Muscle layer of colon (tissue), 2 donors: ENCODE results near the gene VPS4B.
A peak's percentile ranks its signal among the peaks of the same experiment; 100 is the strongest.
"Not testable (repeated sequence)": the region's sequence is repeated elsewhere in the genome, so short reads cannot be mapped to it uniquely, and the experiment has no call there.

ENCODE experiments used
- H3K27ac ChIP-seq: one replicate; pipeline ENCODE4 v1.7.0; 2013; ENCODE audit warnings: low read depth, mild to moderate bottlenecking, low read length, moderate library complexity
- H3K27me3 ChIP-seq, 2 donors: one replicate each; pipeline ENCODE4 v1.7.0; 2013; ENCODE audit warnings: low read length in 2 of 2, mild to moderate bottlenecking in 2 of 2; ENCODE audit not compliant: insufficient read depth in 2 of 2, control insufficient read depth in 1 of 2
- H3K36me3 ChIP-seq: one replicate; pipeline ENCODE4 v1.7.0; 2013; ENCODE audit warnings: mild to moderate bottlenecking, low read length; ENCODE audit not compliant: insufficient read depth
- H3K4me1 ChIP-seq: one replicate; pipeline ENCODE4 v1.7.0; 2013; ENCODE audit warnings: mild to moderate bottlenecking, low read length; ENCODE audit not compliant: insufficient read depth
- H3K4me3 ChIP-seq, 2 donors: one replicate each; pipeline ENCODE4 v1.7.0; 2013; ENCODE audit warnings: low read length in 2 of 2, low read depth in 1 of 2, mild to moderate bottlenecking in 1 of 2, moderate library complexity in 1 of 2
- H3K9ac ChIP-seq: one replicate; pipeline ENCODE4 v1.7.0; 2013; ENCODE audit warnings: low read length
- H3K9me3 ChIP-seq: one replicate; pipeline ENCODE4 v1.7.0; 2013; ENCODE audit warnings: mild to moderate bottlenecking, low read length
- donor health status: abdominal sarcoma.
- donor health status: Adenocarcinoma of cecum.

VPS4B gene

DNA sequence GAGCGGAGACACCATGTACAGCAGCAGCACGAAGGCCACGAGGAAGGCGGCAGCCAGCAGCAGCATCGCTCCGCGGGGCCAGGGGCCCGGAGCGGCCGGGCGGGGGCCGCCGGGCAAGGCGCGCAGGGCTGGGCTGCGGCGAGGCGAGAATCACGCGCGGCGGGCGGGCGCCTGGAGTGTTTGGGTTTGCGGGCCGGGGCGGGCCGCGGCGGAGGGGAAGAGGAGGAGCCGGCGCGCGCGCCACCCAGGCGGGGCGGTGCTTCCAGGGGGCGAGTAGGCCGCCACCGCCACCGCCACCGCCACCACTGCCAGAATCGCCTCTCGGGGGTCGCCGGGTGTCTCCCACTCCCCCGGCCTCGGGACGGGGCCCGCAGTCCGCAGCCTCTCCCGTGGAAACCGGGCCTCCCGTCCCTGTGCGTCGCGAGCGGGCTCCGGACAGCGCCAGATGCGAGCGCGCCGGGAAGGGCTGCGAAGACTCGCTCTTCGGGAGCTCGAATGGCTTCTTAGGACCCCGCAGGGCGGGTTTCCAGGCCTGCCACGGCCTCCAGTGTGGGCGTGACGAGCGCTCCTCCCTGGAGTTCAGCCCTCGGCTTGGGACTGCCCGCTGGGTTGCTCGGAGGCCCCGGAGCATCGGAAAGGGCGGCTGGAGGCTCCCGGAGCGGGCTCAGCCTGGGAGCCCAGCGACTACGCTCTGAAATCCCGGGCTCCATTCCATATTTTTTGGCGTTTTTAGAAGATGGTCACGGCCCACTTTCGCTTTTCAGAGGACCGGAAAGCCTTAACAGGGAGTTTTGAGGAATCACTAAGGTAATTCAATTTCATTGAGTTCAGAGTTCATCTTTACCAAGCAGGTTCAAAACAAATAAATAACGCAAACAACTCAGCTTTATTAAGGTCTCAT lies 55.0 kb downstream of the VPS4B start, which contains the start of gene KDSR:
Gene KDSR (minus strand): TSS at position 154 of the 901 bp plus-strand sequence. CDS start 88 bp downstream, at position 66.
- peak within 1 kb of the TSS; percentile 72 for H3K9ac ChIP-seq
- H3K9me3 ChIP-seq: no peaks in the 10 kb centered on the region
- no peaks in the 10 kb centered on the region for H3K27me3 ChIP-seq
- peaks cover 3% of the 10 kb centered on the region for H3K36me3 ChIP-seq
- H3K27ac ChIP-seq: peak within 1 kb of the TSS; percentile 97
- H3K4me3 ChIP-seq: peak within 1 kb of the TSS; percentile 76 to 89
- H3K4me1 ChIP-seq: peaks cover 11% of the 10 kb centered on the region

DNA sequence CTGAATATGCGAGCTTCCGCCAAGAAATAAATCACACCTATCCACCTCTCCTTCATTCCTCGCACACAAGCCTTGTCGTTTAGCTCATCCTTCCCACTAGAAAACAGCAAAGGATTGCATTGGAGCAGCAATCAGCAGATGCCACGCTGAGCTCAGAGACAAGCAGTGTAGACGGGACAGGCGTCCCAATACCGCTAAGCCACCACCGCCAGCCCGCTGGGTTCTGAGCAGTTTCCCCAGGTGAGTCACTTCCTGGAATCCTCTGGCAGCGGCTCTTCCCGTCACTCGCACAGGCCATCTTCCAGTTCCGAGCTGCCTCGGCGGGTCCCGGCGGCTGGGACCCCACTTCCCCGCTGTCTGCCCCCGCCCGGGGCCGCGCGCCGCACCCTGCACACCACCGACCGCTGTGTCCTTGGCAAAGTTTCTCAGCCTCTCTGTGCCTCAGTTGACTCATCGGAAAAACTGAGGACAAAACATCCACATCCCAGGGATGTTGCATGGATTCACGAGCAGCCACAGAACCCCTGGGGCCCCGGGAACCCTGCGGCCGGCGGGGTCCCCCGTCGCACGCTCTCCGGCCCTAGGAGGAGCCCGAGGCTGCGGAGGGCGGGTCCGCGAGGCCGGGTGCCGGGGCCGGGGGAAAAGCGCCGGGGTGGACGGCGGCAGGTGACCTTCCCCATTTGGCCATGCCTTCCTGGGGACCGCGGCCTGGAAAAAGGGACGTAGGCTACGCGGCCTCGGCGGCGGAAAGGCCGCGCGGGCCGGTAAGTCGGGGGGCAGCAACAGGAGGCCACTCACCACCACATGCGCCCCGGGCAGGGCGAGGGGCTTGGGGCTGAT lies 55.8 kb downstream of the VPS4B start:
- peaks cover 13% of the 10 kb centered on the region for H3K4me1 ChIP-seq

DNA sequence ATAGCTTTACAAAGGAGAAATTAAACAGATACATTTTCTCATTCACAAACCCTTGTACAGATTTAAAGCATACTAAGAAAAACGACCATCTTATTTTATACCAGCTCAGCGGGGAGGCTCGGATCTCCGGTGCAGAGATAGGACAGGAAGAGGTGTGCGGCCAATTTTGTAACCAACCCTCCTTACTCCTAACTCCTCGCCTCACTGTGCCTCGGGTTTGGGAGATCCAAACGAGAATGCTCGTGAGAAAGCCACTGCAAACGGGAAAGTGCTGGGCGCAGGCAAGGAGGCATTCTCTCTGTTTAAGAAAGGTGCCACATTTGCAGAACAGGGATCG lies 56.4 kb downstream of the VPS4B start:
- Histone ChIP-seq H3K4me1 (peaks cover 13% of the 10 kb centered on the region), H3K36me3 (peaks cover 10% of the 10 kb centered on the region), H3K27ac (peak overlapping the region; percentile 97), H3K27me3 (no peaks in the 10 kb centered on the region), H3K9me3 (no peaks in the 10 kb centered on the region), H3K9ac (peak overlapping the region; percentile 72), H3K4me3 (peak overlapping the region; percentile 76 to 89)

More for the DNA sequence above, 55.8 kb downstream of the VPS4B start:
- H3K27ac ChIP-seq: peak overlapping the region; percentile 97
- H3K36me3 ChIP-seq: peaks cover 10% of the 10 kb centered on the region
- H3K4me3 ChIP-seq: peak overlapping the region; percentile 76 to 89
- H3K27me3 ChIP-seq: no peaks in the 10 kb centered on the region
- no peaks in the 10 kb centered on the region for H3K9me3 ChIP-seq
- H3K9ac ChIP-seq: peak overlapping the region; percentile 72

DNA sequence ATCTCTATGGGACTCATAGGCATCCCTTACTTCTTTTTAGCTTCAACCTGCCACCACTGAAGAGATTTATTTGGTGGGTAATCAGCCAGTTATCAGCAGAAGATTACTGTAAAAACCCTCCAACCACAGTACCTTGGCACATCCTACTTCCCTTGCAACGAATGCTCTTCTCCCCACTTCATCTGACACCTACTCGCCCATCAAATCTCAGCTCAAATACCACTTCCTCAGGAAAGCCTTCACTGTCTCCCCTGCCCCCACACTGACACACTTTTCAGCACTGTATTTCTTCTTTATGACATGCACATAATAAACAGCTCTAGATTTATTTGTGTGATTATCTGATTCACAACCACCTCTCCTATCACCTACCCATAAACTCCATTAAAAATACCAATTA lies 58.3 kb downstream of the VPS4B start:
- Histone ChIP-seq H3K9ac (no peak overlapping the region), H3K4me3 (no peak overlapping the region), H3K4me1 (peaks cover 13% of the 10 kb centered on the region), H3K27me3 (no peaks in the 10 kb centered on the region), H3K9me3 (no peaks in the 10 kb centered on the region), H3K36me3 (peaks cover 16% of the 10 kb centered on the region), H3K27ac (no peak overlapping the region)

DNA sequence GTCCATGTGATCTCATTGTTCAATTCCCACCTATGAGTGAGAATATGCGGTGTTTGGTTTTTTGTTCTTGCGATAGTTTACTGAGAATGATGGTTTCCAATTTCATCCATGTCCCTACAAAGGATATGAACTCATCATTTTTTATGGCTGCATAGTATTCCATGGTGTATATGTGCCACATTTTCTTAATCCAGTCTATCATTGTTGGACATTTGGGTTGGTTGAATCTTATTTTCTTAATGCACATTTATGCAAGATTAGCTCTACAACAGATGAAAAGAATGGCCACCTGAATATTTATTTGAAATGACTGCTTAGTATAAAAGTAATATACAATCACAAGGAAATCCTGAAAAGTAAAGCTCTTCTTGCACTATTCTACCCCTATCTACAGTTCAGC lies 58.9 kb downstream of the VPS4B start:
- Histone ChIP-seq H3K4me1 (peaks cover 13% of the 10 kb centered on the region), H3K36me3 (peaks cover 16% of the 10 kb centered on the region)
- H3K4me3 ChIP-seq, H3K27me3 ChIP-seq, H3K27ac ChIP-seq, H3K9ac ChIP-seq, H3K9me3 ChIP-seq: not testable (repeated sequence)

DNA sequence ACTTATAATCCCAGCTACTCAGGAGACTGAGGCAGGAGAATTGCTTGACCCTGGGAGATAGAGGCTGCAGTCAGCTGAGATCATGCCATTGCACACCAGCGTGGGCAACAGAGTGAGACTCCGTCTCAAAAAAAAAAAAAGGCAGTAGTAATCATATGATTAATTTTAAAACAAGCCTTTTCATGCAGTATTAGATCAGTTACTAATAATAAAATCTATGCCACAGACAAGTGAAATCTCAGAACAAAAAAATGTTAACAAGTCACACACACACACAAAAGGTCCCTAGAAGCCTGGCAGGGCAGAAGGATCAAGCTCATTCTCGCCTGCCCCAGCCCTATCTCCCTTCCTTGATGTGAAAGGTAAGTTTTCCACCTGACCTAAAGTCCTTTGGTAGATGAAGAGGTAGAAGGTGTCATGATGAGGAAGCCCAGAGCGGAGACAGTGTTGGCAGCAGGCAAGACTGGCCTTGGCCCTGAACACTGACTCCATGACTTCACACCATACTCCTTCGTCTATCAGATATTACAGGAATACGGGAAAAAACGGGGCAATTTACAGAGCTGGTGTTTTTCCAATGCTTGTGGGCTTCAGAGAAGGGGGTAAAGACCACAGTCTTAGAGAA lies 65.9 kb downstream of the VPS4B start:
- H3K9ac ChIP-seq: no peak overlapping the region
- no peaks in the 10 kb centered on the region for H3K27me3 ChIP-seq
- H3K9me3 ChIP-seq: no peaks in the 10 kb centered on the region
- H3K4me3 ChIP-seq: no peak overlapping the region
- H3K4me1 ChIP-seq: no peaks in the 10 kb centered on the region
- H3K36me3 ChIP-seq: peaks cover 41% of the 10 kb centered on the region
- no peak overlapping the region for H3K27ac ChIP-seq

DNA sequence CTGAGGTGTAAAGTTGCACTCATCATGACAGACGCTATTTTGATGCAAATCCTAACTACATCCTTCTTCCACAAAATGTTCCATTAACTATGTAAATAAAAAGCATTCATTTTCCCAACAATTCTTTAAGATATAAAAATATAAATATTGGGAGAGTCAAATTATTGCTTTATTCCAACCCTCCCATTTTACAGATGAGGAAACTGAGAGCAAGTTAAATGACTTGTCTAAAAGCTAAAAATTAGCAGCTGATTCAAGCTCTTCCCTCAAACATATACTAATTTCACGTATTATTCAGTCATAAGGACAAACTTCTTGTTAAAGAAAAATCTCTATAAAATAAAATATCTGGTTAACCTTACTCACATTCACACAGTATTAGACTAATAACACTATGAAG lies 72.0 kb downstream of the VPS4B start:
- no peak overlapping the region for H3K27ac ChIP-seq
- H3K4me3 ChIP-seq: no peak overlapping the region
- H3K9ac ChIP-seq: no peak overlapping the region
- H3K4me1 ChIP-seq: peaks cover 16% of the 10 kb centered on the region
- H3K36me3 ChIP-seq: peaks cover 58% of the 10 kb centered on the region
- H3K9me3 ChIP-seq: no peaks in the 10 kb centered on the region
- H3K27me3 ChIP-seq: no peaks in the 10 kb centered on the region

DNA sequence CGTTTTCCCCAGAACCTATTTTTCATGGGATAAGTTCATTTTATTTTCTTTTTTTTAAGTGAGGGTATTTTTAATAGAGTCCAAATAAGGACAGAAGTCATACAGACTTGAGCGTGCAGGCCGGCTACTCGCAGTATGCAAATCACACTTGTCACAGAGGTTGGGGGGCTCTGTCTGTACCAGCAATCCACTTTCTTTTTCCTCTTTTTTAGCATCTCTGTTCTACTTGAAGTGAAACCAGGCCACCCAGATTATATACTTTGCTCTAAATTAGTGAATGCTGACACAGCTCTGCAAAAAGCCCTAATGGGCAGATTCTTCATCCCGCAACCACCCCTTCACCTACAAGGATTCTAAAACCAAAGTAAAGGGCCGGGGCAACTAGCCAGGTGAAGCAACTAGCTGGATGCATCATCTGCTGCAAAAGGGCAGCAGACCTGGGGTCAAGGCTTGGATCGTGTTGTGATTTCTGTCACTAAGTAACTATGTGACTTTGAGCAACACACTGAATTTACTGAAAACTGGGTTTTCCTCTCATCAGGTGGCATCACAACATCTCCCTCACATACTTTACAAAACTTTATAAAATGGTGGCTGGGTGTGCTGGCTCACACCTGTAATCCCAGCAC lies 73.7 kb downstream of the VPS4B start:
- peaks cover 26% of the 10 kb centered on the region for H3K4me1 ChIP-seq
- H3K36me3 ChIP-seq: peaks cover 63% of the 10 kb centered on the region
- no peaks in the 10 kb centered on the region for H3K27me3 ChIP-seq
- no peaks in the 10 kb centered on the region for H3K9me3 ChIP-seq
- H3K9ac ChIP-seq: no peak overlapping the region
- no peak overlapping the region for H3K4me3 ChIP-seq
- H3K27ac ChIP-seq: no peak overlapping the region

DNA sequence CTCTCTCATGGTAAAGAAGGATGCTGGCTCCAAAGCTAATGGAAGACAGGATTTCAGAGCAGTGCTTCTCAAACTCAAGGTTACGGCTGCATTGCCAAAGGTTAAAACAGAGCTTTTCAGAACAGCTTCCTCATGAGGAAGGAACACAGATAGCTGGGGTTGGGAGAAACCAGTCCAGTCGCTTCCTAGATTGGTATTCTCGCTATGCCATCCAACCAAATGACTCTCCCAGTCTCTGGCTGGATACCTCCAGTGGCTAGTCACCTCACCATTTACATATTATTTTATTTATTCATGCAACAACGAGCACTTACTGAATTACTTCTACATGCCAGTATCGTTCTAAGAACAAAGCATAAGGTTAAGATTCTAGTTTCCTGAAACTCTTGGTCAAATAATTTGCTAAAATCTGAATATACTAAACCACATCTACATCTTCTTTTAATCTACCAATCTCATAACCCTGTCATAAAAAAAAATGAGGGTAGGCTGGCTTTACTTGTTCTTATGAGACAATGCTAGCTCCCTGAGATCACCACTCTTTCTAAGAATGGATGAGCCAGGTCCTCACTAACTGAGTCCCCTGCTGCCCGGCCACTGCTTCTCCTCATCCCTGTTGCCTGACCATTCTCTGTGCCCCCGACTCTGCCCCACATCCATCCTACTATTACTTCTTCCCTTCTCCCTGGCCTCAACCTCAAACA lies 75.6 kb downstream of the VPS4B start:
- H3K36me3 ChIP-seq: peaks cover 67% of the 10 kb centered on the region
- H3K4me3 ChIP-seq: no peak overlapping the region
- no peaks in the 10 kb centered on the region for H3K9me3 ChIP-seq
- no peak overlapping the region for H3K9ac ChIP-seq
- peaks cover 26% of the 10 kb centered on the region for H3K4me1 ChIP-seq
- no peaks in the 10 kb centered on the region for H3K27me3 ChIP-seq
- H3K27ac ChIP-seq: peak overlapping the region; percentile 68

DNA sequence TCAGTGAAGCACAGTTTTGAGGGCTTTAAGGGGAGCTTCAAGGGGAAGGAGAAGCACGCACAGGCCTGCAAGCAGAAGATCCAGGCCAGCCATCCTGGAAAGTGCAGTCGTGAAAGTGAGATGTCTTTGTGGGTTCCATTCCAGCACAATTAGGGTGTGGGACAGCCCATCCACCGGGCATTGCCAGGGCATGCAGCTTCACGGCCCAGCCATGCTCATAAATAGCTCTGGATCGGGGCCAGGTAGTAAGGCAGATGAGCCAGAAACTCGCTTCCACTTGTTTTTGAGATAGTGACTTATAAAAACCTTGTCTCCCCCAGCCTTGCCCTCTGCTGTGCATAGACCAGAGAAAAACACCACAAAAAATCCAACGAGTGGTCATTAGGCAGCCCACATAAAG lies 76.2 kb downstream of the VPS4B start:
- Histone ChIP-seq H3K4me3 (no peak overlapping the region), H3K36me3 (peaks cover 66% of the 10 kb centered on the region), H3K9me3 (no peaks in the 10 kb centered on the region), H3K4me1 (peaks cover 26% of the 10 kb centered on the region), H3K9ac (no peak overlapping the region), H3K27me3 (no peaks in the 10 kb centered on the region), H3K27ac (peak overlapping the region; percentile 68)
